Endothelial cell of umbilical vein (primary cell): ENCODE measurements around the gene POLE4. TPM values are rescaled to one million over a fixed set of nuclear protein-coding genes. Genes with fewer than 3 reads are reported as not detected.

Experiments used
- polyA plus RNA-seq, 4 experiments: library from polyadenylated mRNA; depleted of rRNA in 3 of 4; stranded (reverse) in 3 of 4; unstranded in 1 of 4; fragments of >200 nt; gene quantifications; 2 replicates each; pipeline versions ENCODE4 v1.2.1 to v1.2.3, GENCODE V29; 2011 to 2012; ENCODE audit warnings: missing spikeins in 1 of 4
- total RNA-seq: library from RNA; stranded (reverse); gene quantifications from 2 replicates; pipeline ENCODE4 v1.2.3, GENCODE V29; 2021

Gene POLE4
- total and polyA plus RNA-seq, 2 donors (not counting 3 experiments of a cell fraction or from before 2014, with no cell fraction given) = 21.4 to 42.6 TPM

Other genes starting within 250 kb of the POLE4 start
- gene HK2, start 124.5 kb upstream of the POLE4 start, total RNA-seq = 11.0 and 13.0 TPM in 2 replicates
- gene HK2, start 124.5 kb upstream of the POLE4 start, polyA plus RNA-seq = 2.4 and 3.4 TPM in 2 replicates
- not detected in 2 replicates for gene TACR1, start 240.9 kb downstream of the POLE4 start, total RNA-seq
- gene TACR1, start 240.9 kb downstream of the POLE4 start, polyA plus RNA-seq = not detected in 2 replicates